Choroid plexus epithelial cell (primary cell): ENCODE results near the gene CXXC5.
A peak's percentile ranks its signal among the peaks of the same experiment; 100 is the strongest.

Experiments used
- DNase-seq: peaks from one replicate; pipeline ENCODE4 v3.0.0-alpha.2; 2010; ENCODE audit warnings: low read depth
- H3K4me3 ChIP-seq: 2 replicates; pipeline ENCODE4 v1.5.1; 2011; ENCODE audit warnings: low read depth, mild to moderate bottlenecking, control low read depth, low read length, moderate library complexity
- TF ChIP-seq, protein P1 (sequence below): conservative IDR thresholded peaks from 2 replicates; pipeline ENCODE4 v1.5.1; 2011; ENCODE audit warnings: low read depth, mild to moderate bottlenecking, control low read depth, inconsistent platforms, low read length, moderate library complexity

The CXXC5 gene

GRCh38 chr5:139647506-139648204 is 494 bp upstream of the CXXC5 start:
- no peak for DNase-seq
- peak overlapping the region; percentile 82 for H3K4me3 ChIP-seq
- TF ChIP-seq, protein P1, sequence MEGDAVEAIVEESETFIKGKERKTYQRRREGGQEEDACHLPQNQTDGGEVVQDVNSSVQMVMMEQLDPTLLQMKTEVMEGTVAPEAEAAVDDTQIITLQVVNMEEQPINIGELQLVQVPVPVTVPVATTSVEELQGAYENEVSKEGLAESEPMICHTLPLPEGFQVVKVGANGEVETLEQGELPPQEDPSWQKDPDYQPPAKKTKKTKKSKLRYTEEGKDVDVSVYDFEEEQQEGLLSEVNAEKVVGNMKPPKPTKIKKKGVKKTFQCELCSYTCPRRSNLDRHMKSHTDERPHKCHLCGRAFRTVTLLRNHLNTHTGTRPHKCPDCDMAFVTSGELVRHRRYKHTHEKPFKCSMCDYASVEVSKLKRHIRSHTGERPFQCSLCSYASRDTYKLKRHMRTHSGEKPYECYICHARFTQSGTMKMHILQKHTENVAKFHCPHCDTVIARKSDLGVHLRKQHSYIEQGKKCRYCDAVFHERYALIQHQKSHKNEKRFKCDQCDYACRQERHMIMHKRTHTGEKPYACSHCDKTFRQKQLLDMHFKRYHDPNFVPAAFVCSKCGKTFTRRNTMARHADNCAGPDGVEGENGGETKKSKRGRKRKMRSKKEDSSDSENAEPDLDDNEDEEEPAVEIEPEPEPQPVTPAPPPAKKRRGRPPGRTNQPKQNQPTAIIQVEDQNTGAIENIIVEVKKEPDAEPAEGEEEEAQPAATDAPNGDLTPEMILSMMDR = no peak

DNA sequence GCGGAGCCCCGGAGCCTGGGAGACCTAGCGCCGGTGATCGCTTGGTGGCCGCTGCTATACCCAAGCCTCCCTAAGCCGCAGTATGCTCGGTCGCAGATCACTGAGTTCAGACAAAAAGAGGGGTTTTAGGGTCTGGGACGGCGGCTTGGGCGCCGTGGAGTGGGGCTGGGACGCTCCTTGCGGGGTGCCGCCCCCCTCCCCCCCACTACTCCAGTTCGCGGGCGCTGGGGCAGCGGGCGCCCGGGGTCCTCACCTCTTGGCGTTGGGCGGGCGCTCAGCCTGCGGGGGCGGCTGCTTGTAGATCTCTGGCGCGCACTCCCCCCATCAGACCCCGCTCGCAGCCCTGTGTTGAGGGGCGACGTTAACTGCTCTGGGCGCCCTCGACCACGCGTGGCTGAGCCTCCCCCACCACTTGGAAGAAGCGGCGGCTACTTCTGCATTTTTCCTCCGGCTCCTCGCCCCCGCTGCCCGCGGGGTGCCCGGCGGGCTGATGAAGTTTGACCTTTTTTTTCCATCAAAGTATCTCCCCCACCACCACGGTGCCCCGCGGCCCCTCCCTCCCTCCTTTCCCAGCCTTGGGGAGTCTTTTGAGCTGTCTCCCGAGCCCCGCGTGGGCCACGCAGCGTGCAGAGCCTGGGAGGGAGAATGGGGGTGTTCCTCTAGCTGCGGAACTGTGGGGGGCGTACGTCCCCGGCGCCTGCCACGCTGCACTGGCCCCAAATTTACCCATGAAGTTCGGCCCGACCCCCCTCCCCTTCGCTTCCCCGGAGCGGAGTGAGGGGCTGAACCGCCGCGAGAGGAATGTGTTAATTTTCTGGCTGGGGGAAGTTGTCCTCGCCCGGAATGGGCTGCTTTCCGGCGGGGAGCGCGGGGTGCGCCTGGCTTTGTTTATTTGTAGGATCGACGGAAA is 1.2 kb downstream of the CXXC5 start:
- DNase-seq = no peak
- TF ChIP-seq, protein P1 = peak; percentile 6

GRCh38 chr5:139650031-139650688 is 2.0 kb downstream of the CXXC5 start:
- TF ChIP-seq, protein P1 = peak; percentile 48
- no peak for DNase-seq
- peak overlapping the region; percentile 82 for H3K4me3 ChIP-seq

More for the DNA sequence above, 1.2 kb downstream of the CXXC5 start:
- H3K4me3 ChIP-seq = peak overlapping the region; percentile 82

DNA sequence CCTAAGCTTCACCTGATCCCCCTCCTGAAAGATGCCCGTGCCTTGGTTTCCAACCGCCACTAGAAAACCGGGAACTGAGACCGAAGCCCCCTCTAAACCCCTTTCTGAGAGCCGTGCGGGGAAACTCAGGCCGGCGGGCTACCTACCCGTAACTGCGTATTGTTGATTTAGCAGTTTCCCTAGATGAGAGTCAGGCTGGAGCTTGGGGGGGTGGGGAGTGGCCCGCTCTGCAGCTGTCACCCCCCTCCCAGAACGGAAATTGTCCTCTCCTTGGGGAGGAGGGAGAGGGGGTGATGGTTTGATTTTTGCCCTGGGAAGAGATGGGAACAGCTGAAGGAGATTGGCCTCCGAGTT is 2.5 kb downstream of the CXXC5 start:
- TF ChIP-seq, protein P1 = no peak
- H3K4me3 ChIP-seq = peak overlapping the region; percentile 82
- DNase-seq = no peak

- peak; percentile 56 for DNase-seq
- TF ChIP-seq, protein P1 = no peak
- H3K4me3 ChIP-seq = peak overlapping the region; percentile 82
Measured at GRCh38 chr5:139651043-139651834, 3.1 kb downstream of the CXXC5 start.
